GM12891 (cell line): ENCODE data around the gene RANGRF.

Experiments used
- DNase-seq: peaks from one replicate; pipeline ENCODE4 v3.0.0; 2011; ENCODE audit warnings: low spot score; ENCODE audit not compliant: insufficient read length
- FAIRE-seq: peaks from 2 replicates; lab custom pipeline; 2011; peaks lifted over from hg19 to GRCh38; lab: Jason Lieb, UNC
- PAX5 ChIP-seq: IDR thresholded peaks from 2 replicates; pipeline ENCODE4 v1.6.1; 2011; ENCODE audit warnings: low read length, moderate library complexity, mild to moderate bottlenecking; ENCODE audit not compliant: insufficient read depth, severe bottlenecking
- POLR2A ChIP-seq: IDR thresholded peaks from 2 replicates; pipeline ENCODE4 v1.6.1; 2011; ENCODE audit warnings: low read depth, low read length, control low read depth
- POLR2AphosphoS5 ChIP-seq: IDR thresholded peaks from 2 replicates; pipeline ENCODE4 v1.6.1; 2011; ENCODE audit warnings: low read depth, low read length, control low read depth
- POU2F2 ChIP-seq: IDR thresholded peaks from 2 replicates; pipeline ENCODE4 v1.6.1; 2011; ENCODE audit warnings: low read depth, mild to moderate bottlenecking, control low read depth, low read length, moderate library complexity
- SPI1 ChIP-seq: IDR thresholded peaks from 2 replicates; pipeline ENCODE4 v1.6.1; 2011; ENCODE audit warnings: low read depth, low read length, control low read depth
- TAF1 ChIP-seq: IDR thresholded peaks from 2 replicates; pipeline ENCODE4 v1.6.1; 2011; ENCODE audit warnings: low read depth, low read length, control low read depth

RANGRF gene

GRCh38 chr17:8256291-8256690 lies 32.2 kb upstream of the RANGRF start:
- FAIRE-seq, result no peak
- no peak for DNase-seq

DNA sequence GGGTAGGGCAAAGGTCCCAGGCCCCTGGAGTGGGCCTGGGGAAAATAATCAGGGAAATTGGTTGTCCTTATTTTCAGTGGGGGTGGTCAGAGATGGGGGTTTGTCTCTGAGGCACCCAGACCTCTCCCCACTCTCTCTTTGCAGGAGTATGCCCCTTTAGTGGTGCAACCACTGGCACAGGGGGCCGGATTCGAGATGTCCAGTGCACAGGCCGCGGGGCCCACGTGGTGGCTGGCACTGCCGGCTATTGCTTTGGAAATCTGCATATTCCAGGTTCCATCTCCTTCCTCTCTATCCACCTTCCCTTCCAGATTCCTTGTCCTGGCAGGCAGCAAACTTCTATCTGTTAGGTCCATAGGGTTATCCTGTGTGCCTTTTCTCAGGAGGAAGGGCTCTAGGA lies 31.8 kb upstream of the RANGRF start:
- TF ChIP-seq POLR2A, result no peak
- no peak for TF ChIP-seq POU2F2
- TF ChIP-seq PAX5, result no peak
- TF ChIP-seq POLR2AphosphoS5, result no peak
- no peak for TF ChIP-seq SPI1
- no peak for TF ChIP-seq TAF1
- DNase-seq (no peak), FAIRE-seq (no peak)

More at GRCh38 chr17:8256291-8256690, 32.2 kb upstream of the RANGRF start:
- no peak for TF ChIP-seq POLR2AphosphoS5
- TF ChIP-seq POU2F2, result no peak
- no peak for TF ChIP-seq PAX5
- no peak for TF ChIP-seq SPI1
- TF ChIP-seq TAF1, result no peak
- no peak for TF ChIP-seq POLR2A

GRCh38 chr17:8257801-8258200 lies 30.7 kb upstream of the RANGRF start:
- TF ChIP-seq PAX5 (no peak), POU2F2 (no peak), POLR2A (no peak), SPI1 (no peak), POLR2AphosphoS5 (no peak), TAF1 (no peak)
- FAIRE-seq (no peak), DNase-seq (no peak)

- TF ChIP-seq POLR2A (no peak), SPI1 (no peak), TAF1 (no peak), PAX5 (no peak), POLR2AphosphoS5 (no peak), POU2F2 (no peak)
These were observed 24.1 kb upstream of the RANGRF start for GRCh38 chr17:8264320-8264719.

DNA sequence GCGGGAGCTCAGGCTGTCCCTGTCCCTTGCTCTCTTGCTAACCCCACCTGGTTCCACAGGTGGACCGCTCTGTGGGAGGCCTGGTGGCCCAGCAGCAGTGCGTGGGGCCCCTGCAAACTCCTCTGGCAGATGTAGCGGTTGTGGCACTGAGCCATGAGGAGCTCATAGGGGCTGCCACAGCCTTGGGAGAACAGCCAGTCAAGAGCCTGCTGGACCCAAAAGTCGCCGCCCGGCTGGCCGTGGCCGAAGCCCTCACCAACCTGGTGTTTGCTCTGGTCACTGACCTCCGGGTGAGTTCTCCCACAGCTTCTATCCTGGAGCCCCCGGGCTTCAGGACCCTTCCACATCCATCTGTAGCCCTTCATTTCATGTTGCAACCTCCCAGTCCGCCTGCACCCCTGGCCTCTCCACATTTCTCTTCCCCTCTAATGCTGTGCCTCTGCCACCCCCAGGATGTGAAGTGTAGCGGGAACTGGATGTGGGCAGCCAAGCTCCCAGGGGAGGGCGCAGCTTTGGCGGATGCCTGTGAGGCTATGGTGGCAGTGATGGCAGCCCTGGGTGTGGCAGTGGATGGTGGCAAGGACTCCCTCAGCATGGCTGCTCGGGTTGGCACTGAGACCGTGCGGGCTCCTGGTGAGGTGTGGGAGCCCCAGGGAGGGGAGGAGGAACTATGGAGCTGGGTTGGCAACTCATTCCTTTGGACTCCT lies 23.5 kb upstream of the RANGRF start:
- FAIRE-seq, result no peak

More at GRCh38 chr17:8264320-8264719, 24.1 kb upstream of the RANGRF start:
- FAIRE-seq (no peak), DNase-seq (no peak)

DNA sequence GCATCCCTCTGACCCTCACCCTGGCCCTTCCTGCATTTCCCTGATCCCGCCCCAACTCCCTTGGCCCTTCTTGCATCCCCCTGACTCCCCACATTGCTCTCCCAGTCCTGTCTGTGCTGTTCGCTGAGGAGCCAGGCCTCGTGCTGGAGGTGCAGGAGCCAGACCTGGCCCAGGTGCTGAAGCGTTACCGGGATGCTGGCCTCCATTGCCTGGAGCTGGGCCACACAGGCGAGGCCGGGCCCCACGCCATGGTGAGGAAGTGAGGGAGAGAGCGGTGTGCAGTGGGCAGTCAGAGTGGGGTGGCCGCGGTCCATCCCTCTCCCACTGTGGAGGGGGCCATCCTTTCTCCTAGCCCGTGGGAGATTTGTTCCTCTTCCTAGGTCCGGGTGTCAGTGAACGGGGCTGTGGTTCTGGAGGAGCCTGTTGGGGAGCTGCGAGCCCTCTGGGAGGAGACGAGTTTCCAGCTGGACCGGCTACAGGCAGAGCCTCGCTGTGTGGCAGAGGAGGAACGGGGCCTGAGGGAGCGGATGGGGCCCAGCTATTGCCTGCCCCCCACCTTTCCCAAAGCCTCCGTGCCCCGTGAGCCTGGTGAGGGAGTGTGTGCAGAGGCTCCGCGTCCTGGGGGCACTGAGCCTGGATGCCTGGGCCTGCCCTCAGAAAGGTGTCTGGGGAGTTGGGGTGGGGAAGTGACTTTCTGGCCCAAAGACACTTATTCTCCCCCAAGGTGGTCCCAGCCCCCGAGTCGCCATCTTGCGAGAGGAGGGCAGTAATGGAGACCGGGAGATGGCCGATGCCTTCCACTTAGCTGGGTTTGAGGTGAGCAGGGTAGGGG lies 21.6 kb upstream of the RANGRF start:
- no peak for TF ChIP-seq SPI1
- TF ChIP-seq POU2F2, result no peak
- no peak for TF ChIP-seq POLR2A
- TF ChIP-seq TAF1, result no peak
- TF ChIP-seq POLR2AphosphoS5, result no peak
- TF ChIP-seq PAX5, result no peak
- DNase-seq, result no peak
- no peak for FAIRE-seq

More for the DNA sequence above, 23.5 kb upstream of the RANGRF start:
- no peak for DNase-seq
- TF ChIP-seq SPI1 (no peak), POLR2AphosphoS5 (no peak), TAF1 (no peak), POU2F2 (no peak), POLR2A (no peak)

DNA sequence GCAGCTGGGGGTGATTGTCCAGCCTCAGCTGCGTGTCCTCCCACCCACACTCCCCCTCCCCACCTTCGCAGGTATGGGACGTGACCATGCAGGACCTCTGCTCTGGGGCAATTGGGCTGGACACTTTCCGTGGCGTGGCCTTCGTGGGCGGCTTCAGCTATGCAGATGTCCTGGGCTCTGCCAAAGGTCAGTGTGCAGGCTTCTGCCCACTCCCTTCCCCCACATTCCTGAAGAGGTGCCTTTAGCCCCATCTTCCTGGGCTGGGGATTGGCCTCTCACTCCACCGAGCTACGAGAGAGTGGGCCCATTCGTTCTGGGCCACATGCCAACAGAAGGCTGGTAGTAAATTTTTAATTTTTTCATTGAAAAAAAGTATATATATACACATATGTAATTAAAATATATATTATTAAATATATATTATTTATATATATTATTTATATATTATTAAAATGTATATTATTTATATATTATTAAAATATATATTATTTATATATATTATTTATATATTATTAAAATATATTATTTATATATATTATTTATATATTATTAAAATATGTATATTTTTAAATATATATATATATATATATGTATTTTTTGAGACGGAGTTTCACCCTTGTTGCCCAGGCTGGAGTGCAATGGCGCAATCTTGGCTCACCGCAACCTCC lies 20.9 kb upstream of the RANGRF start:
- TF ChIP-seq POU2F2 (no peak), SPI1 (no peak)
- DNase-seq (no peak), FAIRE-seq (no peak)

- FAIRE-seq (no peak), DNase-seq (no peak)
- no peak for TF ChIP-seq POLR2AphosphoS5
- no peak for TF ChIP-seq TAF1
- no peak for TF ChIP-seq POU2F2
- no peak for TF ChIP-seq SPI1
- TF ChIP-seq POLR2A, result no peak
- TF ChIP-seq PAX5, result no peak
These were observed 19.7 kb upstream of the RANGRF start for GRCh38 chr17:8268550-8269298.

DNA sequence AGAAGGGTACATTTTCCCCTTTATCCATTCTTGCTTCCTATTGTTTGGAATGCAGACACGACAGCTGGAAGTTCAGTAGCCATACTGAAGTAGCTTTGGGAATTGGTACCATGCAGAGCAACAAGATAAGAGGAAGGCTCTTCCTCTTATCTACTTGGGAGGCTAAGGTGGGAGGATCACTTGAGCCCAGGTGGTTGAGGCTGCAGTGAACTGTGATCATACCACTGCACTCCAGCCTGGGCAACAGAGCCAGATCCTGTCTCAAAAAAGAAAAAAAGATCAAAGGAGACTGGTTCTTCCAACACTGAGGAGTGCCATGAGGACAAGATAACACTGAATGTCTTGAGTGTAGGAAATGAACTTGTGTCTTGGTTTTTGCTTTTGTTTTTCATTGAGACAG lies 16.0 kb upstream of the RANGRF start:
- no peak for DNase-seq
- FAIRE-seq, result no peak
- TF ChIP-seq POU2F2 (no peak), PAX5 (no peak), POLR2AphosphoS5 (no peak), TAF1 (no peak), POLR2A (no peak), SPI1 (no peak)
